OCI-M2 (cell line): Measurements from ENCODE around the gene STRA8.

Experiments used
- DNase-seq: peaks from one replicate; lab custom pipeline; 2025; ENCODE audit not compliant: unreplicated experiment; lab: John Stamatoyannopoulos, UW

The STRA8 gene

GRCh38 chr7:135262623-135263320 is 29.1 kb downstream of the STRA8 start:
- no peak for DNase-seq

- no peak for DNase-seq
Observed at GRCh38 chr7:135263321-135263970, 29.8 kb downstream of the STRA8 start.

GRCh38 chr7:135265637-135266036 is 32.0 kb downstream of the STRA8 start:
- no peak for DNase-seq

GRCh38 chr7:135269921-135270320 is 36.3 kb downstream of the STRA8 start:
- no peak for DNase-seq

- no peak for DNase-seq
Observed at GRCh38 chr7:135270577-135271254, 37.1 kb downstream of the STRA8 start.

GRCh38 chr7:135271255-135271615 is 37.6 kb downstream of the STRA8 start:
- DNase-seq: no peak

GRCh38 chr7:135272303-135272702 is 38.7 kb downstream of the STRA8 start:
- no peak for DNase-seq

GRCh38 chr7:135273581-135273980 is 39.9 kb downstream of the STRA8 start:
- DNase-seq: no peak

- DNase-seq: peak; percentile 65
Observed at GRCh38 chr7:135274495-135275268, 41.0 kb downstream of the STRA8 start.

- DNase-seq: no peak
Observed at GRCh38 chr7:135275971-135276580, 42.4 kb downstream of the STRA8 start.

- no peak for DNase-seq
Observed at GRCh38 chr7:135277161-135277560, 43.5 kb downstream of the STRA8 start.

- DNase-seq: peak; percentile 79
Observed at GRCh38 chr7:135281363-135281949, 47.8 kb downstream of the STRA8 start.

- no peak for DNase-seq
Observed at GRCh38 chr7:135282561-135283254, 49.1 kb downstream of the STRA8 start.

- DNase-seq: no peak
Observed at GRCh38 chr7:135283959-135284638, 50.5 kb downstream of the STRA8 start.

- DNase-seq: no peak
Observed at GRCh38 chr7:135285547-135286233, 52.1 kb downstream of the STRA8 start.

- no peak for DNase-seq
Observed at GRCh38 chr7:135286876-135287275, 53.2 kb downstream of the STRA8 start.

GRCh38 chr7:135290594-135290993 is 57.0 kb downstream of the STRA8 start:
- DNase-seq: no peak

- no peak for DNase-seq
Observed at GRCh38 chr7:135291809-135292253, 58.2 kb downstream of the STRA8 start.

GRCh38 chr7:135299235-135299634 is 65.6 kb downstream of the STRA8 start:
- no peak for DNase-seq
